HG02852 (cell line): ENCODE results near the gene ADGRB2.

Experiments used
- ATAC-seq: cut with Tn5 transposase; IDR thresholded peaks from one replicate; pipeline ENCODE4 v1.9.1; 2021; ENCODE audit warnings: mild to moderate bottlenecking, moderate library complexity; ENCODE audit not compliant: unreplicated experiment

Gene ADGRB2

GRCh38 chr1:31782421-31783410 is 18.6 kb upstream of the ADGRB2 start:
- ATAC-seq = no peak

GRCh38 chr1:31781756-31782371 is 17.7 kb upstream of the ADGRB2 start:
- no peak for ATAC-seq

GRCh38 chr1:31781138-31781755 is 17.1 kb upstream of the ADGRB2 start:
- ATAC-seq = no peak

- ATAC-seq = no peak
These were observed 16.5 kb upstream of the ADGRB2 start for GRCh38 chr1:31780632-31781031.

GRCh38 chr1:31779687-31780086 is 15.5 kb upstream of the ADGRB2 start:
- ATAC-seq = no peak

GRCh38 chr1:31778763-31779488 is 14.8 kb upstream of the ADGRB2 start:
- ATAC-seq = no peak

- ATAC-seq = no peak
These were observed 12.4 kb upstream of the ADGRB2 start for GRCh38 chr1:31776516-31776915.

- ATAC-seq = no peak
These were observed 11.9 kb upstream of the ADGRB2 start for GRCh38 chr1:31776032-31776431.

GRCh38 chr1:31775210-31775999 is 11.3 kb upstream of the ADGRB2 start:
- ATAC-seq = no peak

- no peak for ATAC-seq
These were observed 10.4 kb upstream of the ADGRB2 start for GRCh38 chr1:31774495-31774894.

GRCh38 chr1:31773861-31774260 is 9.7 kb upstream of the ADGRB2 start:
- no peak for ATAC-seq

- ATAC-seq = no peak
These were observed 8.6 kb upstream of the ADGRB2 start for GRCh38 chr1:31772669-31773248.

GRCh38 chr1:31771891-31772668 is 7.9 kb upstream of the ADGRB2 start:
- ATAC-seq = no peak

GRCh38 chr1:31769720-31770390 is 5.7 kb upstream of the ADGRB2 start:
- ATAC-seq = no peak

GRCh38 chr1:31768939-31769704 is 5.0 kb upstream of the ADGRB2 start:
- ATAC-seq = no peak

GRCh38 chr1:31768407-31768907 is 4.3 kb upstream of the ADGRB2 start:
- no peak for ATAC-seq

GRCh38 chr1:31767225-31767624 is 3.1 kb upstream of the ADGRB2 start:
- no peak for ATAC-seq

GRCh38 chr1:31765516-31765915 is 1.4 kb upstream of the ADGRB2 start:
- no peak for ATAC-seq
